ENCODE results near the gene UBN1.

The UBN1 gene

GRCh38 chr16:4931381-4931780 lies 84.1 kb downstream of the UBN1 start:
- DNase-seq (ENCODE audit: low spot score): no peak
